Measurements from ENCODE around the gene DPEP2.

DNA sequence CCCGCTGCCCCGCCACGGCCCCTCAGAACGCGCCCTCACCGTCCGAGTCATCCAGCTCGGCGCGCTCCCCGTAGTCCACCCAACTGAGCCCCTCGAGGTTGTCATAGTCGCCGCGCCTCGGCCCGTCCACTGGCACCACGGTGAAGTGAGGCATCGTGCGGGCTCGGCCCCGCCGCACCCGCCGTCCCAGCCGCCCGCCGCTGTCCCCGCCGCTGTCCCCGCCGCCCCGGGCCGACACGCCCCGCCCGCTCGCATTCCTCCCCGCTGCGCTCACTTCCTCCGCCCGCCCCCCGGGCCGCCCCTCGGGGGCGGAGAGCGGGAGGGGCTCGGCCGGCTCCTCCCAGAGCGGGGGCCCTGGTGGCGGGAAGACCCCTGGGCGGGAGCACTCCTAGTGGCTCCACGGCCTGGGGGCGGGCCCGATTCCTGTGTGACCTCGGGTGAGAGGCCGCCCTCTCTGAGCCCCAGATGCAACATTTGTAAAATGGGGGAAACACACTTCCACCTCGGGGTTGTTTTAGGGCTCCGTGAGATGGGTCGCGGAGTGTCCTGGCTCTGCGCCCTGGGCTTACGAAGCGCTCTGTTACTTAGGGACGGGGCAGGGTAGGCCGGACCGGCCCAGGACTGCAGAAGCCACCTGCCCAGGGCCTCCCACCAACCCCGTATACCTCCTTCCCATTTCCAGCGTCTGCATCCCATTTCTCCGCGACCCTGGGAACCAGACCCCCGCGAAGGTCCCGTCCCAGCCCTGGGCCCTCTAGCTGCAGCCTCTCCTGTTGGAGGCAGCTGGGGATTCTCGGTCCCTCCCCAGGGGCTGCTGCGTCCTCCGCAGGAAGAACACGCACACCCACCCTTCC, 30.7 kb downstream of the DPEP2 start, which contains the start of gene SLC12A4:
- TF ChIP-seq, protein P1, sequence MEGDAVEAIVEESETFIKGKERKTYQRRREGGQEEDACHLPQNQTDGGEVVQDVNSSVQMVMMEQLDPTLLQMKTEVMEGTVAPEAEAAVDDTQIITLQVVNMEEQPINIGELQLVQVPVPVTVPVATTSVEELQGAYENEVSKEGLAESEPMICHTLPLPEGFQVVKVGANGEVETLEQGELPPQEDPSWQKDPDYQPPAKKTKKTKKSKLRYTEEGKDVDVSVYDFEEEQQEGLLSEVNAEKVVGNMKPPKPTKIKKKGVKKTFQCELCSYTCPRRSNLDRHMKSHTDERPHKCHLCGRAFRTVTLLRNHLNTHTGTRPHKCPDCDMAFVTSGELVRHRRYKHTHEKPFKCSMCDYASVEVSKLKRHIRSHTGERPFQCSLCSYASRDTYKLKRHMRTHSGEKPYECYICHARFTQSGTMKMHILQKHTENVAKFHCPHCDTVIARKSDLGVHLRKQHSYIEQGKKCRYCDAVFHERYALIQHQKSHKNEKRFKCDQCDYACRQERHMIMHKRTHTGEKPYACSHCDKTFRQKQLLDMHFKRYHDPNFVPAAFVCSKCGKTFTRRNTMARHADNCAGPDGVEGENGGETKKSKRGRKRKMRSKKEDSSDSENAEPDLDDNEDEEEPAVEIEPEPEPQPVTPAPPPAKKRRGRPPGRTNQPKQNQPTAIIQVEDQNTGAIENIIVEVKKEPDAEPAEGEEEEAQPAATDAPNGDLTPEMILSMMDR (IDR thresholded peaks at IDR 0.05; ENCODE audit: poor library complexity) = no peak
- TF ChIP-seq EZH2 (IDR thresholded peaks at IDR 0.05; ENCODE audit: borderline replicate concordance) (no peak), EZH2phosphoT487 (IDR thresholded peaks at IDR 0.05; ENCODE audit: low read depth, severe bottlenecking, unreplicated experiment) (no peak)

Data from hepatocyte (in vitro differentiated cells).